ENCODE results near the gene P2RX6. TPM values are rescaled to one million over a fixed set of nuclear protein-coding genes. Genes with fewer than 3 reads are reported as not detected.

The P2RX6 gene
- total and polyA plus RNA-seq, 9 of the 15 experiments (the other 6 are each of a cell fraction or from before 2014, with no cell fraction given), result 0.01 to 3.9 (median 1.5) TPM; not detected in 1

DNA sequence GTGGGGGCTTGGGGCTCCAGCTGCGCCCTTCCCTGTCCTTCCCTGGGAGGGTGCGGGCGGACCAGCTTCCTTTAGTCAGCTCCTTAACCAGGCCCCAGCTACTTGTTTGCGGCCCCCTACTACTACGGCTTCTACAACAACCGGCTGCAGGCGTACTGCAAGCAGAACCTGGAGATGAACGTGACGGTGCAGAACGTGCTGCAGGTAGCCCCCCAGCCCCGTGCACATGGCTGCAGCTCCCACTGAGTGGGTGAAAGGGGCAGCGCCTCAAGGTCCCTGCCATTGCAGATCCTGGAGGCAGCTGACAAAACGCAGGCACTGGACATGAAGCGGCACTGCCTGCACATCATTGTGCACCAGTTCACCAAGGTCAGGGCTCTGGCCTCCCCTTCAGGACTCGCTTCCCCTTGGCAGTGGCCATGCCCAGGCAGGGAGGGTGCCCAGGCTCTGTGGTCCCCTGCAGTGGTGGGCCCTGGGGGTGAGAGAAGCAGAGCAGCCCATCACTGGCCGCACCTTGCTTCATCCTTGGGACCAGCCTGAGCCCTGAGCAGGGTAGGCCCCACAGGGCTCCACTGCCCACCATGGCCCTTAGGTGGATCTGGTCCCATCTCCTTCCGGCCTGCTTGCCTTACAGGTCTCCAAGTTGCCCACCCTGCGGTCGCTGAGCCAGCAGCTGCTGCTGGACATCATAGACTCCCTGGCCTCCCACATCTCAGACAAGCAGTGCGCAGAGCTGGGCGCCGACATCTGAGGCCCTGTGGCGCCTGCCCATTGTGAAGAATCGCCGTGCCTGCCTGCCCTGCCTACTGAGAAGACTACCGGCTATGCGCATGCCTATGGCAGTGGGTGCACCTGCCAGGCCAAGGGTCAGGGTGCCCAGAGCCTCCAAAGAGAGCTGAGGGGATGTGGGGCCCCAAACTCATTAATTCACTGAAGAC lies 18.1 kb upstream of the P2RX6 start (continued):
- no peak for TF ChIP-seq YY1 (IDR thresholded peaks at IDR 0.05; ENCODE audit: borderline replicate concordance in 1 of 3, control insufficient read depth in 1 of 3, extremely low read depth in 1 of 3, insufficient read depth in 3 of 3, insufficient read length in 1 of 3, insufficient replicate concordance in 2 of 3, low read depth in 1 of 3, low read length in 2 of 3)
- TF ChIP-seq HMGN3 (IDR thresholded peaks at IDR 0.05; ENCODE audit: borderline replicate concordance, extremely low read depth, insufficient read length, low read depth, low read length), result no peak
- TF ChIP-seq, protein P1, sequence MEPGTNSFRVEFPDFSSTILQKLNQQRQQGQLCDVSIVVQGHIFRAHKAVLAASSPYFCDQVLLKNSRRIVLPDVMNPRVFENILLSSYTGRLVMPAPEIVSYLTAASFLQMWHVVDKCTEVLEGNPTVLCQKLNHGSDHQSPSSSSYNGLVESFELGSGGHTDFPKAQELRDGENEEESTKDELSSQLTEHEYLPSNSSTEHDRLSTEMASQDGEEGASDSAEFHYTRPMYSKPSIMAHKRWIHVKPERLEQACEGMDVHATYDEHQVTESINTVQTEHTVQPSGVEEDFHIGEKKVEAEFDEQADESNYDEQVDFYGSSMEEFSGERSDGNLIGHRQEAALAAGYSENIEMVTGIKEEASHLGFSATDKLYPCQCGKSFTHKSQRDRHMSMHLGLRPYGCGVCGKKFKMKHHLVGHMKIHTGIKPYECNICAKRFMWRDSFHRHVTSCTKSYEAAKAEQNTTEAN (CRISPR knock-in tag; IDR thresholded peaks at IDR 0.05), result no peak
- TF ChIP-seq NRF1 (conservative IDR thresholded peaks at IDR 0.05 in 1 of 2, IDR thresholded peaks at IDR 0.05 in 1 of 2), result no peak
- no peak for TF ChIP-seq ZBED1 (IDR thresholded peaks at IDR 0.05)
- TF ChIP-seq KAT7 (CRISPR knock-in tag; IDR thresholded peaks at IDR 0.05; ENCODE audit: borderline replicate concordance), result no peak
- TF ChIP-seq, protein P2, sequence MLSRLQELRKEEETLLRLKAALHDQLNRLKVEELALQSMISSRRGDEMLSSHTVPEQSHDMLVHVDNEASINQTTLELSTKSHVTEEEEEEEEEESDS (CRISPR knock-in tag; IDR thresholded peaks at IDR 0.05), result no peak
- TF ChIP-seq, protein P3, sequence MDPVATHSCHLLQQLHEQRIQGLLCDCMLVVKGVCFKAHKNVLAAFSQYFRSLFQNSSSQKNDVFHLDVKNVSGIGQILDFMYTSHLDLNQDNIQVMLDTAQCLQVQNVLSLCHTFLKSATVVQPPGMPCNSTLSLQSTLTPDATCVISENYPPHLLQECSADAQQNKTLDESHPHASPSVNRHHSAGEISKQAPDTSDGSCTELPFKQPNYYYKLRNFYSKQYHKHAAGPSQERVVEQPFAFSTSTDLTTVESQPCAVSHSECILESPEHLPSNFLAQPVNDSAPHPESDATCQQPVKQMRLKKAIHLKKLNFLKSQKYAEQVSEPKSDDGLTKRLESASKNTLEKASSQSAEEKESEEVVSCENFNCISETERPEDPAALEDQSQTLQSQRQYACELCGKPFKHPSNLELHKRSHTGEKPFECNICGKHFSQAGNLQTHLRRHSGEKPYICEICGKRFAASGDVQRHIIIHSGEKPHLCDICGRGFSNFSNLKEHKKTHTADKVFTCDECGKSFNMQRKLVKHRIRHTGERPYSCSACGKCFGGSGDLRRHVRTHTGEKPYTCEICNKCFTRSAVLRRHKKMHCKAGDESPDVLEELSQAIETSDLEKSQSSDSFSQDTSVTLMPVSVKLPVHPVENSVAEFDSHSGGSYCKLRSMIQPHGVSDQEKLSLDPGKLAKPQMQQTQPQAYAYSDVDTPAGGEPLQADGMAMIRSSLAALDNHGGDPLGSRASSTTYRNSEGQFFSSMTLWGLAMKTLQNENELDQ (CRISPR knock-in tag; IDR thresholded peaks at IDR 0.05; ENCODE audit: borderline replicate concordance), result no peak
- TF ChIP-seq IFI16 (CRISPR knock-in tag; IDR thresholded peaks at IDR 0.05), result 0 out of 2 replicates have a peak, but pooled peaks have one; percentile 29
- TF ChIP-seq POLR3G (IDR thresholded peaks at IDR 0.05; ENCODE audit: extremely low read depth, insufficient read length, insufficient replicate concordance), result no peak
- TF ChIP-seq, protein P4, sequence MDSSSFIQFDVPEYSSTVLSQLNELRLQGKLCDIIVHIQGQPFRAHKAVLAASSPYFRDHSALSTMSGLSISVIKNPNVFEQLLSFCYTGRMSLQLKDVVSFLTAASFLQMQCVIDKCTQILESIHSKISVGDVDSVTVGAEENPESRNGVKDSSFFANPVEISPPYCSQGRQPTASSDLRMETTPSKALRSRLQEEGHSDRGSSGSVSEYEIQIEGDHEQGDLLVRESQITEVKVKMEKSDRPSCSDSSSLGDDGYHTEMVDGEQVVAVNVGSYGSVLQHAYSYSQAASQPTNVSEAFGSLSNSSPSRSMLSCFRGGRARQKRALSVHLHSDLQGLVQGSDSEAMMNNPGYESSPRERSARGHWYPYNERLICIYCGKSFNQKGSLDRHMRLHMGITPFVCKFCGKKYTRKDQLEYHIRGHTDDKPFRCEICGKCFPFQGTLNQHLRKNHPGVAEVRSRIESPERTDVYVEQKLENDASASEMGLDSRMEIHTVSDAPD (CRISPR knock-in tag; IDR thresholded peaks at IDR 0.05), result no peak
- TF ChIP-seq ZNF766 (CRISPR knock-in tag; conservative IDR thresholded peaks at IDR 0.05), result no peak
- no peak for TF ChIP-seq NCOA2 (IDR thresholded peaks at IDR 0.05; ENCODE audit: partially characterized antibody in 2 of 2)
- no peak for TF ChIP-seq MYBL2 (IDR thresholded peaks at IDR 0.05; ENCODE audit: low read depth)
- no peak for TF ChIP-seq MYBL2 (CRISPR knock-in tag; IDR thresholded peaks at IDR 0.05; ENCODE audit: borderline replicate concordance)
- no peak for TF ChIP-seq ZKSCAN1 (IDR thresholded peaks at IDR 0.05; ENCODE audit: low read depth, low read length)
- TF ChIP-seq E2F3 (CRISPR knock-in tag; IDR thresholded peaks at IDR 0.05), result 0 out of 2 replicates have a peak, but pooled peaks have one; percentile 46
- no peak for TF ChIP-seq MIER1 (IDR thresholded peaks at IDR 0.05; ENCODE audit: low read depth)
- TF ChIP-seq NFYB (IDR thresholded peaks at IDR 0.05; ENCODE audit: extremely low read depth, insufficient read length), result no peak
- TF ChIP-seq NFIX (CRISPR knock-in tag; IDR thresholded peaks at IDR 0.05; ENCODE audit: low read depth), result 0 out of 2 replicates have a peak, but pooled peaks have one; percentile 8

Measured in K562 (cell line).